GM18951 (cell line): Measurements from ENCODE around the gene OCSTAMP.

Experiments
- POLR2A ChIP-seq: IDR thresholded peaks from 4 replicates; pipeline ENCODE4 v1.6.1; 2011; ENCODE audit warnings: mild to moderate bottlenecking; ENCODE audit not compliant: insufficient read length, insufficient read depth; ENCODE audit errors: extremely low read depth
- in situ Hi-C: fragments of 300-500 bp; cut with MboI; formaldehyde crosslinking; loops from one replicate; pipeline ENCODE4 v1.12.0; 2022; ENCODE audit warnings: low sequenced_read_pairs, mixed read lengths, inconsistent platforms; ENCODE audit not compliant: unreplicated experiment

Gene OCSTAMP

GRCh38 chr20:46509523-46509922, 40.9 kb downstream of the OCSTAMP start:
- in situ Hi-C loops, result no loop called here
- no peak for TF ChIP-seq POLR2A

- in situ Hi-C loops, result no loop called here
- TF ChIP-seq POLR2A, result no peak
Measured at GRCh38 chr20:46507760-46508407, 42.6 kb downstream of the OCSTAMP start.

GRCh38 chr20:46505506-46505905, 44.9 kb downstream of the OCSTAMP start:
- no peak for TF ChIP-seq POLR2A
- in situ Hi-C loops, result no loop called here

GRCh38 chr20:46501961-46502360, 48.5 kb downstream of the OCSTAMP start:
- TF ChIP-seq POLR2A, result no peak
- in situ Hi-C loops, result no loop called here

- in situ Hi-C loops, result no loop called here
Measured at GRCh38 chr20:46501337-46501942, 49.0 kb downstream of the OCSTAMP start.

GRCh38 chr20:46494077-46494476, 56.4 kb downstream of the OCSTAMP start:
- in situ Hi-C loops, result no loop called here
- no peak for TF ChIP-seq POLR2A

More at GRCh38 chr20:46501337-46501942, 49.0 kb downstream of the OCSTAMP start:
- TF ChIP-seq POLR2A, result no peak

- no peak for TF ChIP-seq POLR2A
- in situ Hi-C loops, result no loop called here
Measured at GRCh38 chr20:46491354-46491753, 59.1 kb downstream of the OCSTAMP start.
